K562 (cell line): ENCODE results near the gene SLC26A1. TPM values are rescaled to one million over a fixed set of nuclear protein-coding genes. Genes with fewer than 3 reads are reported as not detected.

ENCODE experiments used
- ATAC-seq: fragments of 200-7000 bp; cut with Tn5 transposase; 3 replicates; pipeline ENCODE4 v1.9.1; 2020; ENCODE audit warnings: moderate library complexity
- BruUV-seq: library from RNA; stranded (reverse); fragments of 400-500 nt; replicated peaks from 2 replicates; lab custom pipeline; 2021; lab: Mats Ljungman, UMichigan
- CTCF ChIA-PET: fragments of 300-600 bp; formaldehyde crosslinking; extraction: SDS; loops from one replicate; lab custom pipeline; 2021; ENCODE audit warnings: low intra/inter-chr PET ratio; lab: Yijun Ruan, JAX
- POLR2A ChIA-PET: fragments of 300-600, 350-650 bp; sonication (Branson Sonifier 250); formaldehyde crosslinking; extraction: SDS; loops from one replicate; lab custom pipeline; 2021; ENCODE audit warnings: antibody characterized with exemption, inconsistent platforms; lab: Yijun Ruan, JAX
- DNase-seq, 4 experiments: peaks; one replicate each; pipeline versions ENCODE4 v3.0.0 to v3.0.0-alpha.2; 2011 to 2018; ENCODE audit warnings: low spot score in 3 of 4, mixed read lengths in 3 of 4; ENCODE audit errors: extremely low read depth in 1 of 4
- FAIRE-seq: peaks from 2 replicates; lab custom pipeline; 2011; peaks lifted over from hg19 to GRCh38; lab: Jason Lieb, UNC
- H2AFZ ChIP-seq: 2 replicates; pipeline ENCODE4 v1.6.0; 2011; ENCODE audit warnings: low read depth, low read length, control low read depth, inconsistent platforms
- H3K27ac ChIP-seq: fragments of 200-600 bp; 3 replicates; pipeline ENCODE4 v1.8.0; 2011; ENCODE audit warnings: low read depth, mild to moderate bottlenecking, control low read depth, inconsistent platforms, low read length, moderate library complexity, mixed read lengths; ENCODE audit errors: extremely low read depth
- H3K27me3 ChIP-seq, 2 experiments: fragments of 300-600 bp in 1 of 2; 2 replicates in 1 of 2; 3 replicates in 1 of 2; pipeline versions ENCODE4 v1.6.0 to v1.8.0; 2011; ENCODE audit warnings: inconsistent platforms in 2 of 2, low read length in 2 of 2, mild to moderate bottlenecking in 1 of 2, mixed read lengths in 1 of 2, moderate library complexity in 1 of 2; ENCODE audit not compliant: control insufficient read depth in 2 of 2, insufficient read depth in 2 of 2
- H3K36me3 ChIP-seq: fragments of 300-600 bp; 3 replicates; pipeline ENCODE4 v1.8.0; 2011; ENCODE audit warnings: mild to moderate bottlenecking, low read length, inconsistent platforms; ENCODE audit not compliant: control insufficient read depth, insufficient read depth
- H3K4me1 ChIP-seq, 2 experiments: fragments of 200-600 bp in 1 of 2; replicated peaks in 1 of 2; 2 replicates in 1 of 2; 3 replicates in 1 of 2; pipeline versions ENCODE4 v1.5.1 to v1.8.0; 2011; ENCODE audit warnings: inconsistent platforms in 2 of 2, low read length in 2 of 2, mild to moderate bottlenecking in 1 of 2, mixed read lengths in 1 of 2, moderate library complexity in 1 of 2; ENCODE audit not compliant: control insufficient read depth in 2 of 2, insufficient read depth in 2 of 2
- H3K4me2 ChIP-seq: 2 replicates; pipeline ENCODE4 v1.6.1; 2011; ENCODE audit warnings: low read length, control low read depth, inconsistent platforms, mixed read lengths; ENCODE audit not compliant: insufficient read depth
- H3K4me3 ChIP-seq: fragments of 200-600 bp; sonication (generic), shearing (Covaris generic); 2 replicates; pipeline ENCODE4 v1.5.1; 2016; ENCODE audit warnings: control low read depth, inconsistent platforms
- H3K79me2 ChIP-seq: fragments of 200-600 bp; 3 replicates; pipeline ENCODE4 v1.8.0; 2011; ENCODE audit warnings: low read length, inconsistent platforms; ENCODE audit not compliant: control insufficient read depth, insufficient read depth
- H3K9ac ChIP-seq, 2 experiments: 2 replicates each; pipeline versions ENCODE4 v1.6.0 to v1.6.1; 2011; ENCODE audit warnings: low read depth in 2 of 2, low read length in 2 of 2, control low read depth in 1 of 2, inconsistent platforms in 1 of 2, mild to moderate bottlenecking in 1 of 2, mixed read lengths in 1 of 2; ENCODE audit not compliant: insufficient read depth in 1 of 2
- H3K9me1 ChIP-seq: one replicate; pipeline ENCODE4 v1.6.0; 2011; ENCODE audit warnings: inconsistent platforms, mild to moderate bottlenecking, low read length, moderate library complexity; ENCODE audit not compliant: control insufficient read depth, insufficient read depth
- H3K9me3 ChIP-seq: replicated peaks from 2 replicates; pipeline ENCODE4 v1.5.1; 2011; ENCODE audit warnings: low read depth, low read length, inconsistent platforms; ENCODE audit not compliant: control insufficient read depth, insufficient read depth
- H4K20me1 ChIP-seq: replicated peaks from 2 replicates; pipeline ENCODE4 v1.6.1; 2011; ENCODE audit warnings: low read length, inconsistent platforms, mixed read lengths; ENCODE audit not compliant: control insufficient read depth, insufficient read depth
- CREBBP ChIP-seq: IDR thresholded peaks from one replicate; pipeline ENCODE4 v1.6.1; 2012; ENCODE audit warnings: low read depth, mild to moderate bottlenecking, control low read depth, inconsistent platforms, low read length
- HCFC1 ChIP-seq: IDR thresholded peaks from 2 replicates; pipeline ENCODE4 v1.6.1; 2012; ENCODE audit warnings: low read depth, low read length, improper control_type of control experiment
- MAFK ChIP-seq: IDR thresholded peaks from 2 replicates; pipeline ENCODE4 v1.6.1; 2011; ENCODE audit warnings: low read length, improper control_type of control experiment
- MEF2A ChIP-seq: IDR thresholded peaks from 2 replicates; pipeline ENCODE4 v1.6.1; 2011; ENCODE audit warnings: low read depth, mild to moderate bottlenecking, low read length, moderate library complexity; ENCODE audit not compliant: control insufficient read depth
- MTF1 ChIP-seq: fragments of 250-450 bp; sonication (Bioruptor Pico); IDR thresholded peaks from 2 replicates; pipeline ENCODE4 v1.9.0; 2021; ENCODE audit warnings: moderate library complexity, mild to moderate bottlenecking, inconsistent platforms, borderline replicate concordance
- NFXL1 ChIP-seq: fragments of 450-650 bp; formaldehyde crosslinking; IDR thresholded peaks from 2 replicates; pipeline ENCODE4 v1.4.0; 2021; ENCODE audit warnings: mild to moderate bottlenecking
- POLR2G ChIP-seq: fragments of 200-400 bp; formaldehyde crosslinking; IDR thresholded peaks from 2 replicates; pipeline ENCODE4 v1.6.1; 2017; ENCODE audit warnings: low read depth, mild to moderate bottlenecking, antibody characterized with exemption, low read length, moderate library complexity
- RBM14 ChIP-seq: fragments of 200-400 bp; formaldehyde crosslinking; IDR thresholded peaks from 2 replicates; pipeline ENCODE4 v1.6.1; 2018; ENCODE audit warnings: low read depth, mild to moderate bottlenecking, low read length, moderate library complexity, borderline replicate concordance; ENCODE audit not compliant: insufficient read depth
- SMAD2 ChIP-seq: fragments of 150-350 bp; IDR thresholded peaks from 2 replicates; pipeline ENCODE4 v1.6.1; 2014; ENCODE audit warnings: low read depth, mild to moderate bottlenecking, low read length
- SNAPC5 ChIP-seq: fragments of 250-450 bp; sonication (Bioruptor Pico); IDR thresholded peaks from 2 replicates; pipeline ENCODE4 v1.8.0; 2021; ENCODE audit warnings: moderate library complexity, mild to moderate bottlenecking, inconsistent platforms
- XRCC4 ChIP-seq: IDR thresholded peaks from one replicate; pipeline ENCODE4 v1.6.1; 2011; ENCODE audit not compliant: insufficient read depth, insufficient read length; ENCODE audit errors: extremely low read depth
- ZHX1 ChIP-seq: fragments of 150-350 bp; conservative IDR thresholded peaks from 2 replicates; pipeline ENCODE4 v1.6.1; 2014; ENCODE audit warnings: low read length
- ZNF263 ChIP-seq: sonication (generic); formaldehyde crosslinking; IDR thresholded peaks from 2 replicates; pipeline ENCODE4 v1.8.0; 2022; ENCODE audit warnings: mild to moderate bottlenecking, missing genetic modification reagents, borderline replicate concordance
- ZNF592 ChIP-seq: fragments of 450-650 bp; IDR thresholded peaks from 2 replicates; pipeline ENCODE4 v1.6.1; 2017; ENCODE audit warnings: antibody characterized with exemption, mild to moderate bottlenecking
- WGBS: fragments of 100-300 bp; shearing (Covaris generic); methylation state at CpG from one replicate; pipeline ENCODE4 v1.1.6; 2016; ENCODE audit warnings: low coverage, mixed read lengths; ENCODE audit not compliant: insufficient coverage; ENCODE audit errors: missing lambda C conversion rate; 5-methylcytosine and 5-hydroxymethylcytosine counted together
- in situ Hi-C: fragments of 300-500 bp; cut with MboI; formaldehyde crosslinking; loops from 4 replicates; pipeline ENCODE4 v1.15.0; 2018; ENCODE audit warnings: inconsistent platforms, mixed read lengths
- intact Hi-C: fragments of 100-400 bp; cut with micrococcal nuclease; formaldehyde crosslinking; loops from 2 replicates; pipeline ENCODE4 v1.14.2; 2022
- polyA plus RNA-seq, 8 experiments: library from polyadenylated mRNA; depleted of rRNA in 4 of 8; stranded (reverse) in 5 of 8; unstranded in 3 of 8; fragments of >200 nt; fragmentation: Nextera tagmentation in 2 of 8; fragmentation: Illumina TruSeq in 1 of 8; extraction: Ambion mirVana in 2 of 8; extraction: Trizol in 1 of 8; gene quantifications; 2 replicates each; pipeline versions ENCODE4 v1.2.1 to v1.2.3, GENCODE V29; 2011 to 2014; ENCODE audit warnings: inconsistent platforms in 1 of 8, missing spikeins in 1 of 8
- total RNA-seq, 7 experiments: library from RNA; depleted of rRNA in 6 of 7; stranded (reverse); fragments of >200 nt in 6 of 7; fragmentation: Illumina TruSeq in 2 of 7; extraction: Trizol in 2 of 7; gene quantifications; 2 replicates each; pipeline versions ENCODE4 v1.2.1 to v1.2.3, GENCODE V29; 2011 to 2021; ENCODE audit warnings: low replicate concordance in 1 of 7

Gene SLC26A1
- total and polyA plus RNA-seq, 9 of the 15 experiments (the other 6 are each of a cell fraction or from before 2014, with no cell fraction given): 0.11 to 4.2 (median 0.95) TPM

GRCh38 chr4:1009542-1010394, 16.6 kb upstream of the SLC26A1 start:
- H2AFZ ChIP-seq: peak overlapping the region; percentile 96
- TF ChIP-seq ZNF263 (peak; percentile 26; the same call in 1 of the 2 replicates), ZHX1 (no peak), NFXL1 (CRISPR knock-in tag) (no peak), POLR2G (peak; percentile 65), CREBBP (no peak), SMAD2 (no peak), MTF1 (CRISPR knock-in tag) (no peak), HCFC1 (no peak), XRCC4 (no peak), MEF2A (no peak), ZNF592 (no peak), MAFK (no peak), SNAPC5 (CRISPR knock-in tag) (no peak), RBM14 (no peak)

More at GRCh38 chr4:1009542-1010394, 16.6 kb upstream of the SLC26A1 start:
- ATAC-seq: peak; percentile 65
- H3K4me2 ChIP-seq: peak overlapping the region; percentile 90
- peaks cover 12% of the 10 kb centered on the region for H3K79me2 ChIP-seq
- FAIRE-seq: no peak
- POLR2A ChIA-PET: interaction anchor here (0.8 to 1.3 kb wide), 6 partner anchors 10 to 334 kb away, joined by 3 to 6 read pairs (median 4); partner anchors contain the start of genes IDUA and SLC26A1
- CTCF ChIA-PET: no interaction called here
- peaks cover 4% of the 10 kb centered on the region for H3K9me1 ChIP-seq
- WGBS: under 1% methylated on average over 49 of the region's 109 CpGs
- H3K27me3 ChIP-seq: no peaks in the 10 kb centered on the region
- peak; percentile 69 to 88 (median 82) for DNase-seq
- peak overlapping the region; percentile 49 to 93; a peak in 3 of 4 replicates for H3K9ac ChIP-seq
- peaks cover 12% of the 10 kb centered on the region; the same call in 2 of the 3 replicates for H3K36me3 ChIP-seq
- peak overlapping the region; percentile 59 for H3K4me3 ChIP-seq
- no peaks in the 10 kb centered on the region for H3K9me3 ChIP-seq
- BruUV-seq: no TSS peak
- peaks cover 14 to 63% of the 10 kb centered on the region in 2 experiments; a peak in 4 of 5 replicates for H3K4me1 ChIP-seq
- in situ Hi-C loops: no loop called here
- H3K27ac ChIP-seq: no peak overlapping the region
- intact Hi-C loops: no loop called here
- H4K20me1 ChIP-seq: no peaks in the 10 kb centered on the region
